H1 (cell line): ENCODE measurements around the gene IL10RA. TPM values are rescaled to one million over a fixed set of nuclear protein-coding genes. Genes with fewer than 3 reads are reported as not detected.

ENCODE experiments used
- SRF ChIP-seq: IDR thresholded peaks from 2 replicates; pipeline ENCODE4 v1.6.1; 2011; ENCODE audit warnings: mild to moderate bottlenecking, low read depth, low read length, moderate library complexity
- TAF1 ChIP-seq: IDR thresholded peaks from 2 replicates; pipeline ENCODE4 v1.6.1; 2011; ENCODE audit warnings: mild to moderate bottlenecking, low read depth, low read length
- polyA plus RNA-seq, 7 experiments: library from polyadenylated mRNA; depleted of rRNA in 3 of 7; stranded (reverse) in 5 of 7; unstranded in 2 of 7; fragments of >200 nt in 5 of 7; fragments of 200-250 nt in 2 of 7; gene quantifications; 1 replicate in 5 of 7; 2 replicates in 1 of 7; 4 replicates in 1 of 7; pipeline versions ENCODE4 v1.2.1 to v1.2.3, GENCODE V29; 2011 to 2013; ENCODE audit warnings: missing spikeins in 2 of 7, mixed read lengths in 2 of 7
- total RNA-seq: library from RNA; stranded (reverse); fragmentation: NEBNext Ultra II Directional; extraction: Animal tissue kit (Norgen Biotek cat#: 25700); gene quantifications from 2 replicates; pipeline ENCODE4 v1.2.1, GENCODE V29; 2021

Gene IL10RA
- total and polyA plus RNA-seq, 2 of the 8 experiments (the other 6 are each of a cell fraction or from before 2014, with no cell fraction given): 0.05 to 0.11 TPM

GRCh38 chr11:117959438-117960149 lies 26.6 kb upstream of the IL10RA start (continued):
- no peak for TF ChIP-seq SRF
- TF ChIP-seq TAF1: no peak
